Hindlimb muscle (tissue), 1 donor: ENCODE data around the gene TOLLIP. TPM values are rescaled to one million over a fixed set of nuclear protein-coding genes. Genes with fewer than 3 reads are reported as not detected.

Experiments
- DNase-seq: peaks from one replicate; pipeline ENCODE4 v3.0.0-alpha.2; 2013
- polyA plus RNA-seq: library from polyadenylated mRNA; unstranded; fragments of 120-200 nt; gene quantifications from one replicate; pipeline ENCODE4 v1.2.1, GENCODE V29; 2013; ENCODE audit not compliant: insufficient read length

TOLLIP gene
- polyA plus RNA-seq, 1 donor: 33.9 TPM

DNA sequence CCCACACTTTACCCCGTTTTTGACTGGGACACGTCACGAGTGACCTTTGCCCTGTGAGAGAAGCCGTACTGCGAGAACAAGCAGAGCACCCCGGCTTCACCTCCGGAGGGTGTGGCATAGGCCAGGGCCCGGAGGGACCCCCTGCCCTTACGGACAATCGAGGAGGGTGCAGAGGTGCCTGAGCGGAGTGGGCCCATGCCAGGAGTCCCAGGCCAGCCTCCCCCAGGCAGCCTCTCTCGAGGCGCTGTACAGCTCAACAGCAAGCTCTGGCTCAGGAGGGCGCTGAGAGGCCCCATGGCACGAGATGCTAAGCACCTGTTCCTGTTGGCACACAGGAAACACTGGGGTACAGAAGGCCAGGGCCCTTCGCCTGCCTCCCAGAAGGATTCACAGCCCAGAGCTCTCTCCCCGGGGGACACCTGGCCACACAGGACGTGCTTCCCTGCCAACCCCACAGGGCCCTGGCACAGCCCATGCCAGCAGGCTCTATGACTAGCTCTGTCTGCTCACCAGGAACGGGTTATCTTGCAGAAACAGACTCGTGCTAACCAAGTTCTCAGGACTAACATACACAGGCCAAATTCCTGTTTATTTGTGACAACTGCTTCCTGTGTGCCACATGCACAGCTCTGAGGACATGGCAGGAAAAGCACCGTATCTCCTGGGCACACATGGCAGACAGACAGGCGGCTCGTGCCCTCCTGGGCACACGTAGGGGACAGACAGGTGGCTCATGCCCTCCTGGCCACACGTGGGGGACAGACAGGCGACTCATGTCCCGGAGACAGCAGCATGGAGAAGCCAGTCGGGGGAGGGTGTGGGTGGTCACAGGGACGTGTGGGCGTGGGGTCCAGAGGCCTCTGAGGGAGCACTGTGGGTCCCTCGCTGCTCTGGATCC is 11.6 kb downstream of the TOLLIP start:
- no peak for DNase-seq

- no peak for DNase-seq
Measured at GRCh38 chr11:1297011-1297575, 12.3 kb downstream of the TOLLIP start.

- no peak for DNase-seq
Measured at GRCh38 chr11:1296287-1296686, 13.1 kb downstream of the TOLLIP start.

DNA sequence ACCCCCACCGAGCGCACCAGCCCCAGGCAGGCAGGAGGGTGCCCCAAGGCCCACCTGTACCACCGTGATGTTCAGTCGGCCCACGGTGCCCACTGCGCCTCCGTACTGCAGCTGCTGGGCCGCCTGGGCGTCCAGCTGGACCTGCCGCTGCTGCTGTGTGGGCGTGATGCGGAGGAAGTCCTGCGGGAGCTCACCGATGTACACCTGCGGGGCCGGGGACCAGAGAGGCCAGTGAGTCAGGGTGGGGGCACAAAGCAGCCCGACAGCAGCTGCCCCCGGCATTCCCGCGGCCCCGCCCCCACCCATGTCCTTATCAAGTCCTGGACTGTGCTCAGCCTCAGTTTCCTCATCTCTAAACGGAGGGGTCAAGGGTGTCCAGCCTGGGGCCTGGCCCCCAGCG is 13.8 kb downstream of the TOLLIP start:
- DNase-seq: no peak

DNA sequence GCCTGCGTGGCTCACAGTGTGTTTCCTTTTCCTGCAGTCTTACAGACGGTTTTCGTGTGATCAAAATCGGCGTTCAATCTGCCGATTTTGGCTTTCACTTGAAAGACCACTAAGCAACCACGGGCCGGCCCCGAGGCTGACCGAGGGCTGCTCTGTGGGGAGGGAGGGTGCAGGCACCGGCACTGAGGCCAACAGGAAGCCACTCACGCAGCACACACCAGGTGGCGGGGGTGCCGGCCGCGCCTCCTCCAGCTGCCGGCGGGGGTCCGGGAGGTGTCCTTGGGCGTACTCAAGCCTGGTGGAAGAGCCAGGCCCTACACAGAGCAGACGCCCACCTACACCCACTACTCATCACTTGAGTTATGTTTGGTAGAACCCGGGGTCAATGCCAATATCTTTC is 14.3 kb downstream of the TOLLIP start:
- DNase-seq: no peak

GRCh38 chr11:1293619-1294015 is 15.8 kb downstream of the TOLLIP start:
- DNase-seq: no peak

- no peak for DNase-seq
Measured at GRCh38 chr11:1292644-1293618, 16.5 kb downstream of the TOLLIP start.

GRCh38 chr11:1292018-1292643 is 17.3 kb downstream of the TOLLIP start:
- no peak for DNase-seq

- no peak for DNase-seq
Measured at GRCh38 chr11:1291295-1292017, 18.0 kb downstream of the TOLLIP start.

GRCh38 chr11:1290052-1291040 is 19.1 kb downstream of the TOLLIP start:
- no peak for DNase-seq

- no peak for DNase-seq
Measured at GRCh38 chr11:1289211-1289935, 20.1 kb downstream of the TOLLIP start.

GRCh38 chr11:1288426-1289151 is 20.8 kb downstream of the TOLLIP start:
- DNase-seq: no peak

DNA sequence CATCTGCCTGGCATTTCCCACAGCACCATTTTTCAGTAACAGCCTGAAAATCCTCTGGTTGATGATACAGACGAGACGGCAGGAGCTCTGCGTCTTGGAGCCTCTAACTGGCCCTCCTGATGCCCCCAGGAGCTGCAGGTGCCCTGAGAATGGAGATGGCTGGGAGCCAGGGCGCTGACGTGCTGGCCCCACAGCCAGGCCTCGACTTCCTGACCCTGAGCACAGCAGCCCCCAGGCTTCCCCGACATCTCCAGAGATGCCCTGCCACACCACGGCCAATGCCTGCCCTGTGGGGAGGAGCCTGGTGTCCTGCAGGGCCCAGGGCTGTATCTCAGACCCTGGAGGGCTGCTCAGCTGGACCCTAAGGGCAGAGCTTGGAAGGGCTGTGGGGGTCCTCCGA is 21.5 kb downstream of the TOLLIP start:
- no peak for DNase-seq

GRCh38 chr11:1285876-1286275 is 23.6 kb downstream of the TOLLIP start:
- no peak for DNase-seq

- no peak for DNase-seq
Measured at GRCh38 chr11:1285316-1285744, 24.1 kb downstream of the TOLLIP start.

- DNase-seq: no peak
Measured at GRCh38 chr11:1283906-1284305, 25.5 kb downstream of the TOLLIP start.

DNA sequence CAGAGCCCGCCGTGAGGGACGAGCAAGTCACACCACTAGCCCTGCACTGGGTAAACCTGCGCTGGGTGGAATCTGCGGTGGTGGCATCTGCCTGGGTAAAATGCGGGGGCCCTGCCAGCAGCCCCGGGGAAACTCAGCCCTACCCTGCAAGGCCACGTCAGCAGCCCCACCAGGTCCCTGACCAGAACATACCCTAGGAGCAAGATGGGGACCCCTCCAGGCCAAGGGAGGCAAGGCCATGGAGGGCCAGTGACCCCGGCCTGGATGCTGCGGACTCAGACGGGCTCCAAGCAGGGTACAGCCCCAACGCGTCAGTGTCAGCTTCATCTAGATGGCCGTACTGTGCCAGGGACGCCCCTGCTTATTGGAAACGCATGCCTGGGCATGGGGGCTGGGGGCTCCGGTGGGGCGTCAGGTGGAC is 26.3 kb downstream of the TOLLIP start:
- no peak for DNase-seq

DNA sequence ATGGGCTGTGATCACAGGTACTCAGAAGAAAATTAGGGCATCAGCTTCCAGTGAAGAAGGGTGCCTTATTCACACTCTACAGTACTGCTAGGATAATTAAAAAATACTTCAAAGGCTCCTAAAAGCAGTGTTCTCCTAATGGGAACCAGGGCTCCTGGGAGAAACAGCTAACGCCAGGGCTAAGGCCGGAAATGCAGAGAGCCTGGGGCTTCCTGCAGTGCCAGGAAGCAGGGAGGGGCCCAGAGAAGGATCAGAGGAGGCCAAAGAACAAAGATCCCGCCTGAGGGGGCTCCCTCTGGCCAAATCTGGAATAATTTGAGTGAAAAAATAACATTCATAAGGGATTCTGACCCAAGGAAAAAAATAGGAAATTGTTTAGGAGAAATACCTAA is 27.5 kb downstream of the TOLLIP start:
- DNase-seq: no peak
